ENCODE results near the gene KLF1.

Gene KLF1

GRCh38 chr19:12842511-12842910 lies 44.5 kb downstream of the KLF1 start:
- no peak for TF ChIP-seq CTCF (IDR thresholded peaks at IDR 0.05; ENCODE audit: low read depth, low read length)
- no peak overlapping the region for H3K4me3 ChIP-seq (ENCODE audit: low read depth, low read length)
- no peaks in the 10 kb centered on the region for H3K9me3 ChIP-seq
- H3K27me3 ChIP-seq: no peaks in the 10 kb centered on the region
- peaks cover 10% of the 10 kb centered on the region; the same call in 1 of the 2 replicates for H3K36me3 ChIP-seq
- peaks cover 18% of the 10 kb centered on the region for H3K4me1 ChIP-seq
- DNase-seq: no peak

- Histone ChIP-seq H3K4me3 (ENCODE audit: low read depth, low read length) (peak overlapping the region; percentile 58), H3K9me3 (no peaks in the 10 kb centered on the region), H3K4me1 (peaks cover 16% of the 10 kb centered on the region), H3K27me3 (no peaks in the 10 kb centered on the region), H3K36me3 (peaks cover 10% of the 10 kb centered on the region; the same call in 1 of the 2 replicates)
- peak; percentile 93 for DNase-seq
- TF ChIP-seq CTCF (IDR thresholded peaks at IDR 0.05; ENCODE audit: low read depth, low read length): no peak
These were observed 45.9 kb downstream of the KLF1 start for GRCh38 chr19:12841094-12841493.

GRCh38 chr19:12840091-12841079 lies 46.6 kb downstream of the KLF1 start:
- Histone ChIP-seq H3K27me3 (no peaks in the 10 kb centered on the region), H3K36me3 (peaks cover 10% of the 10 kb centered on the region; the same call in 1 of the 2 replicates), H3K9me3 (no peaks in the 10 kb centered on the region), H3K4me1 (peaks cover 16% of the 10 kb centered on the region), H3K4me3 (ENCODE audit: low read depth, low read length) (peak overlapping the region; percentile 58)
- DNase-seq: peak; percentile 98
- no peak for TF ChIP-seq CTCF (IDR thresholded peaks at IDR 0.05; ENCODE audit: low read depth, low read length)

- peak overlapping the region; percentile 79 for H3K4me3 ChIP-seq (ENCODE audit: low read depth, low read length)
- no peak for TF ChIP-seq CTCF (IDR thresholded peaks at IDR 0.05; ENCODE audit: low read depth, low read length)
- peaks cover 10% of the 10 kb centered on the region; the same call in 1 of the 2 replicates for H3K36me3 ChIP-seq
- no peaks in the 10 kb centered on the region for H3K27me3 ChIP-seq
- H3K4me1 ChIP-seq: peaks cover 16% of the 10 kb centered on the region
- peak; percentile 47 for DNase-seq
- no peaks in the 10 kb centered on the region for H3K9me3 ChIP-seq
These were observed 47.9 kb downstream of the KLF1 start for GRCh38 chr19:12838886-12839756.

GRCh38 chr19:12838182-12838885 lies 48.7 kb downstream of the KLF1 start, which contains the start of gene MAST1:
Gene MAST1, plus strand, starts transcription at chr19:12838515. Its CDS starts 58 bp downstream, at chr19:12838573.
- Histone ChIP-seq H3K4me1 (peaks cover 16% of the 10 kb centered on the region), H3K4me3 (ENCODE audit: low read depth, low read length) (peak within 1 kb of the TSS; percentile 79), H3K36me3 (peaks cover 5% of the 10 kb centered on the region; the same call in 1 of the 2 replicates), H3K9me3 (no peaks in the 10 kb centered on the region), H3K27me3 (no peaks in the 10 kb centered on the region)
- DNase-seq: peak; percentile 85
- TF ChIP-seq CTCF (IDR thresholded peaks at IDR 0.05; ENCODE audit: low read depth, low read length): peak; percentile 28
